H1 (cell line): ENCODE data around the gene KCTD21. TPM values are rescaled to one million over a fixed set of nuclear protein-coding genes. Genes with fewer than 3 reads are reported as not detected.

Experiments
- CTCF ChIA-PET: fragments of 300-600 bp; sonication (Branson Sonifier 250); formaldehyde crosslinking; loops from one replicate; lab custom pipeline; 2021; ENCODE audit not compliant: partially characterized antibody; lab: Charles Lee
- POLR2A ChIA-PET: fragments of 300-600 bp; sonication (Branson Sonifier 250); formaldehyde crosslinking; loops from one replicate; lab custom pipeline; 2021; ENCODE audit warnings: inconsistent platforms; ENCODE audit not compliant: partially characterized antibody; lab: Charles Lee
- DNase-seq, 2 experiments: peaks; one replicate each; pipeline versions ENCODE4 v3.0.0 to v3.0.0-alpha.2; 2010 to 2022; ENCODE audit warnings: low spot score in 2 of 2, low read depth in 1 of 2, mixed read lengths in 1 of 2
- FAIRE-seq: peaks from 2 replicates; lab custom pipeline; 2011; peaks lifted over from hg19 to GRCh38; lab: Jason Lieb, UNC
- H2AFZ ChIP-seq: 2 replicates; pipeline ENCODE4 v1.8.1; 2012; ENCODE audit warnings: low read length, inconsistent platforms
- H2AK5ac ChIP-seq: 2 replicates; pipeline ENCODE4 v1.6.1; 2013; ENCODE audit warnings: low read depth, low read length
- H2BK120ac ChIP-seq: replicated peaks from 2 replicates; pipeline ENCODE3; 2013; ENCODE audit warnings: low read depth, low read length, inconsistent platforms
- H2BK12ac ChIP-seq: 2 replicates; pipeline ENCODE4 v1.6.1; 2013; ENCODE audit warnings: low read depth, low read length
- H2BK15ac ChIP-seq: 2 replicates; pipeline ENCODE4 v1.6.1; 2013; ENCODE audit warnings: low read length
- H2BK20ac ChIP-seq: 2 replicates; pipeline ENCODE4 v1.6.1; 2013; ENCODE audit warnings: low read length
- H2BK5ac ChIP-seq: 2 replicates; pipeline ENCODE4 v1.6.1; 2013; ENCODE audit warnings: low read depth, low read length
- H3K14ac ChIP-seq: 2 replicates; pipeline ENCODE4 v1.6.1; 2013; ENCODE audit warnings: inconsistent platforms; ENCODE audit not compliant: insufficient read length
- H3K18ac ChIP-seq: 2 replicates; pipeline ENCODE4 v1.6.1; 2013; ENCODE audit warnings: low read length; ENCODE audit errors: extremely low read depth
- H3K23ac ChIP-seq: 2 replicates; pipeline ENCODE4 v1.6.1; 2013; ENCODE audit warnings: inconsistent platforms; ENCODE audit not compliant: insufficient read length
- H3K23me2 ChIP-seq: 2 replicates; pipeline ENCODE4 v1.6.1; 2013; ENCODE audit warnings: low read depth, low read length
- H3K27ac ChIP-seq: 2 replicates; pipeline ENCODE4 v1.6.1; 2011; ENCODE audit warnings: low read depth, low read length, inconsistent platforms
- H3K27me3 ChIP-seq, 4 experiments: replicated peaks in 1 of 4; 1 replicate in 1 of 4; 2 replicates in 3 of 4; pipeline versions ENCODE4 v1.6.1 to v1.8.1; 2011 to 2013; ENCODE audit warnings: low read length in 3 of 4, mild to moderate bottlenecking in 3 of 4, inconsistent platforms in 2 of 4, mixed read lengths in 2 of 4, moderate library complexity in 1 of 4; ENCODE audit not compliant: control insufficient read depth in 3 of 4, insufficient read depth in 3 of 4; ENCODE audit errors: extremely low read depth in 1 of 4
- H3K36me3 ChIP-seq, 4 experiments: 2 replicates each; pipeline versions ENCODE4 v1.6.1 to v1.8.1; 2011 to 2013; ENCODE audit warnings: mild to moderate bottlenecking in 4 of 4, low read length in 3 of 4, moderate library complexity in 2 of 4, control low read depth in 1 of 4, inconsistent platforms in 1 of 4; ENCODE audit not compliant: insufficient read depth in 4 of 4, control insufficient read depth in 2 of 4
- H3K4ac ChIP-seq: replicated peaks from 2 replicates; pipeline ENCODE3; 2013; ENCODE audit warnings: low read length, low read depth, mixed read lengths, inconsistent platforms; ENCODE audit not compliant: insufficient read length
- H3K4me1 ChIP-seq, 4 experiments: replicated peaks in 1 of 4; 1 replicate in 1 of 4; 2 replicates in 3 of 4; pipeline versions ENCODE4 v1.6.1 to v1.8.1; 2011 to 2013; ENCODE audit warnings: low read length in 3 of 4, inconsistent platforms in 2 of 4, mixed read lengths in 1 of 4; ENCODE audit not compliant: insufficient read depth in 4 of 4, control insufficient read depth in 3 of 4
- H3K4me2 ChIP-seq, 2 experiments: 2 replicates each; pipeline versions ENCODE4 v1.6.1 to v1.8.1; 2011 to 2013; ENCODE audit warnings: low read depth in 2 of 2, low read length in 2 of 2, control low read depth in 1 of 2, inconsistent platforms in 1 of 2, mild to moderate bottlenecking in 1 of 2; ENCODE audit not compliant: insufficient read depth in 1 of 2
- H3K4me3 ChIP-seq, 4 experiments: fragments of 200-600, 300-600 bp in 1 of 4; sonication (generic), shearing (Covaris generic), sonication (Bioruptor Twin) in 1 of 4; 2 replicates each; pipeline versions ENCODE4 v1.5.1 to v1.8.1; 2011 to 2016; ENCODE audit warnings: low read length in 4 of 4, low read depth in 3 of 4, control low read depth in 2 of 4, inconsistent platforms in 2 of 4, mild to moderate bottlenecking in 2 of 4, mixed read lengths in 1 of 4, moderate library complexity in 1 of 4; ENCODE audit not compliant: insufficient read depth in 2 of 4; ENCODE audit errors: extremely low read depth in 1 of 4
- H3K56ac ChIP-seq: replicated peaks from 2 replicates; pipeline ENCODE3; 2013; ENCODE audit warnings: low read depth, mild to moderate bottlenecking, mixed read lengths, low read length, inconsistent platforms; ENCODE audit not compliant: insufficient read length
- H3K79me1 ChIP-seq: 2 replicates; pipeline ENCODE4 v1.6.1; 2013; ENCODE audit warnings: low read depth, low read length, control low read depth
- H3K79me2 ChIP-seq, 2 experiments: 2 replicates each; pipeline versions ENCODE4 v1.6.1 to v1.8.1; 2012 to 2013; ENCODE audit warnings: low read length in 2 of 2, mild to moderate bottlenecking in 2 of 2, inconsistent platforms in 1 of 2; ENCODE audit not compliant: insufficient read depth in 2 of 2, control insufficient read depth in 1 of 2
- H3K9ac ChIP-seq, 4 experiments: replicated peaks in 1 of 4; 1 replicate in 1 of 4; 2 replicates in 3 of 4; pipeline versions ENCODE4 v1.6.1 to v1.8.1; 2011 to 2013; ENCODE audit warnings: low read depth in 3 of 4, low read length in 3 of 4, control low read depth in 2 of 4, mild to moderate bottlenecking in 2 of 4, moderate library complexity in 2 of 4, inconsistent platforms in 1 of 4; ENCODE audit errors: extremely low read depth in 1 of 4
- H3K9me3 ChIP-seq, 2 experiments: 2 replicates each; pipeline versions ENCODE4 v1.6.1 to v1.8.1; 2012 to 2013; ENCODE audit warnings: mild to moderate bottlenecking in 2 of 2, moderate library complexity in 2 of 2, control low read depth in 1 of 2, inconsistent platforms in 1 of 2, low read depth in 1 of 2, low read length in 1 of 2, mixed read lengths in 1 of 2; ENCODE audit not compliant: insufficient read depth in 2 of 2
- H4K20me1 ChIP-seq, 2 experiments: replicated peaks in 1 of 2; 2 replicates each; pipeline versions ENCODE3 to v1.8.1; 2011 to 2013; ENCODE audit warnings: inconsistent platforms in 2 of 2, low read length in 2 of 2, mild to moderate bottlenecking in 1 of 2; ENCODE audit not compliant: insufficient read depth in 2 of 2, control insufficient read depth in 1 of 2
- H4K5ac ChIP-seq: 2 replicates; pipeline ENCODE4 v1.6.1; 2013; ENCODE audit warnings: low read length, low read depth, mixed read lengths, inconsistent platforms; ENCODE audit not compliant: insufficient read length
- H4K8ac ChIP-seq: 2 replicates; pipeline ENCODE4 v1.8.0; 2013; ENCODE audit warnings: mild to moderate bottlenecking, moderate library complexity, low read length, inconsistent platforms; ENCODE audit not compliant: insufficient read depth; ENCODE audit errors: extremely low read depth
- H4K91ac ChIP-seq: replicated peaks from 2 replicates; pipeline ENCODE3; 2013; ENCODE audit warnings: low read length, mixed read lengths, inconsistent platforms; ENCODE audit not compliant: insufficient read length
- BACH1 ChIP-seq: IDR thresholded peaks from 2 replicates; pipeline ENCODE4 v1.6.1; 2012; ENCODE audit warnings: low read length, improper control_type of control experiment
- CEBPB ChIP-seq: IDR thresholded peaks from 2 replicates; pipeline ENCODE4 v1.6.1; 2012; ENCODE audit warnings: low read depth, low read length
- EP300 ChIP-seq, 2 experiments: IDR thresholded peaks; 1 replicate in 1 of 2; 2 replicates in 1 of 2; pipeline ENCODE4 v1.6.1; 2011 to 2012; ENCODE audit warnings: low read depth in 2 of 2, low read length in 2 of 2, mild to moderate bottlenecking in 2 of 2, borderline replicate concordance in 1 of 2, inconsistent platforms in 1 of 2, moderate library complexity in 1 of 2
- FOSL1 ChIP-seq: IDR thresholded peaks from 2 replicates; pipeline ENCODE4 v1.6.1; 2011; ENCODE audit warnings: mild to moderate bottlenecking, low read depth, low read length, moderate library complexity; ENCODE audit not compliant: insufficient read depth
- GABPA ChIP-seq: IDR thresholded peaks from 2 replicates; pipeline ENCODE4 v1.6.1; 2011; ENCODE audit warnings: mild to moderate bottlenecking, low read length, moderate library complexity, borderline replicate concordance; ENCODE audit not compliant: insufficient read depth
- HDAC6 ChIP-seq: IDR thresholded peaks from one replicate; pipeline ENCODE4 v1.7.1; 2012; ENCODE audit warnings: low read depth, mild to moderate bottlenecking, inconsistent platforms, low read length, moderate library complexity
- JUND ChIP-seq: IDR thresholded peaks from 2 replicates; pipeline ENCODE4 v1.6.1; 2011; ENCODE audit warnings: mild to moderate bottlenecking, improper control_type of control experiment, low read length
- MAFK ChIP-seq: IDR thresholded peaks from 2 replicates; pipeline ENCODE4 v1.6.1; 2012; ENCODE audit warnings: low read depth, mild to moderate bottlenecking, improper control_type of control experiment, low read length
- POLR2A ChIP-seq, 2 experiments: IDR thresholded peaks; 1 replicate in 1 of 2; 2 replicates in 1 of 2; pipeline ENCODE4 v1.6.1; 2011; ENCODE audit warnings: low read depth in 2 of 2, low read length in 2 of 2, mild to moderate bottlenecking in 2 of 2; ENCODE audit errors: control extremely low read depth in 1 of 2
- RFX5 ChIP-seq: IDR thresholded peaks from 2 replicates; pipeline ENCODE4 v1.6.1; 2011; ENCODE audit warnings: low read depth, low read length, improper control_type of control experiment, borderline replicate concordance
- SP1 ChIP-seq: IDR thresholded peaks from 2 replicates; pipeline ENCODE4 v1.6.1; 2011; ENCODE audit warnings: low read depth, low read length
- SP2 ChIP-seq: IDR thresholded peaks from 2 replicates; pipeline ENCODE4 v1.6.1; 2012; ENCODE audit warnings: mild to moderate bottlenecking, low read length, inconsistent platforms
- TAF1 ChIP-seq: IDR thresholded peaks from 2 replicates; pipeline ENCODE4 v1.6.1; 2011; ENCODE audit warnings: mild to moderate bottlenecking, low read depth, low read length
- TEAD4 ChIP-seq: IDR thresholded peaks from 2 replicates; pipeline ENCODE4 v1.6.1; 2012; ENCODE audit warnings: low read depth, low read length, inconsistent platforms, mixed read lengths
- WGBS, 2 experiments: shearing (Covaris generic) in 1 of 2; methylation state at CpG; one replicate each; pipeline versions ENCODE4 v1.1.6 to v1.1.7; 2013 to 2015; ENCODE audit warnings: low lambda C conversion rate in 2 of 2, mixed read lengths in 2 of 2, inconsistent platforms in 1 of 2, low coverage in 1 of 2, missing lambda C conversion rate in 1 of 2; ENCODE audit not compliant: insufficient replicate concordance in 2 of 2, insufficient coverage in 1 of 2, insufficient read length in 1 of 2; ENCODE audit errors: extremely low coverage in 1 of 2, missing lambda C conversion rate in 1 of 2; 5-methylcytosine and 5-hydroxymethylcytosine counted together
- polyA plus RNA-seq, 7 experiments: library from polyadenylated mRNA; depleted of rRNA in 3 of 7; stranded (reverse) in 5 of 7; unstranded in 2 of 7; fragments of >200 nt in 5 of 7; fragments of 200-250 nt in 2 of 7; gene quantifications; 1 replicate in 5 of 7; 2 replicates in 1 of 7; 4 replicates in 1 of 7; pipeline versions ENCODE4 v1.2.1 to v1.2.3, GENCODE V29; 2011 to 2013; ENCODE audit warnings: missing spikeins in 2 of 7, mixed read lengths in 2 of 7
- total RNA-seq: library from RNA; stranded (reverse); fragmentation: NEBNext Ultra II Directional; extraction: Animal tissue kit (Norgen Biotek cat#: 25700); gene quantifications from 2 replicates; pipeline ENCODE4 v1.2.1, GENCODE V29; 2021

KCTD21 gene
- total and polyA plus RNA-seq, 2 of the 8 experiments (the other 6 are each of a cell fraction or from before 2014, with no cell fraction given), result 3.2 to 4.1 TPM

DNA sequence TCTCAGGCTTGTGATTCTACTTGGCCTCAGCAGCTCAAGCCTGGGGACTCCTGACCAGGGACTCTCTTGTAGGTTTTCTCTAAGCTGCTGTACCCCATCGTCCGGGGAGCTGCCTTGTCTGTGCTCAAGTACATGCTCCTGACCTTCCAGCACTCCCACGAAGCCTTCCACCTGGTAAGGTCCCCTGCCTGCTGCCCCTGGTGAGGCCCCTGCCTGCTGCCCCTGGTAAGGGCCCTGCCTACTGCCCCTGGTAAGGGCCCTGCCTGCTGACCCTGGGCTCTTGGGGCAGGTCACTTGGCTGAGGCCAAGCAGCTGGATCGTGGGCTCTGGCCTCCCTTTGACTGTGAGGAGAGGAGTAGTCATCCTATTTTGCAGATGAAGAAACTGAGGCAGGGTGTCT, 11.6 kb upstream of the KCTD21 start:
- no peak overlapping the region for H3K4ac ChIP-seq
- H2AFZ ChIP-seq, result no peak overlapping the region
- H3K4me3 ChIP-seq, result no peak overlapping the region
- no peak overlapping the region for H2BK20ac ChIP-seq
- no peaks in the 10 kb centered on the region for H3K9me3 ChIP-seq
- H4K91ac ChIP-seq, result no peak overlapping the region
- H4K5ac ChIP-seq, result no peak overlapping the region
- ChIA-PET POLR2A (interaction anchor here (1.3 to 4.2 kb wide), 2 partner anchors 11 to 12 kb away, joined by 3 to 16 read pairs; partner anchors contain the start of genes KCTD21 and USP35), CTCF (interaction anchor here (0.7 kb wide), 1 partner anchor 365 kb away, joined by 3 read pairs; no protein-coding TSS in a partner anchor)
- peaks cover 0 to 4% of the 10 kb centered on the region in 2 experiments for H4K20me1 ChIP-seq
- no peak overlapping the region for H2BK15ac ChIP-seq
- no peak for FAIRE-seq
- TF ChIP-seq SP1 (no peak), JUND (no peak), TAF1 (no peak), RFX5 (no peak), EP300 (IDR thresholded peaks at IDR 0.05; ENCODE audit: borderline replicate concordance in 1 of 2, low read depth in 2 of 2, low read length in 2 of 2) (no peak), SP2 (no peak), GABPA (no peak), MAFK (no peak), HDAC6 (no peak), FOSL1 (no peak), POLR2A (IDR thresholded peaks at IDR 0.05; ENCODE audit: control extremely low read depth in 1 of 2, low read depth in 2 of 2, low read length in 2 of 2) (no peak), TEAD4 (no peak), CEBPB (no peak), BACH1 (no peak)
- H3K56ac ChIP-seq, result no peak overlapping the region
- H3K79me1 ChIP-seq, result no peaks in the 10 kb centered on the region
- no peaks in the 10 kb centered on the region for H3K79me2 ChIP-seq
- WGBS, 2 experiments, result 91% methylated on average over 4 of the region's 4 CpGs; no CpG with 5 or more reads in 1 of the 2 experiments
- H3K14ac ChIP-seq, result no peak overlapping the region
- no peaks in the 10 kb centered on the region for H3K27me3 ChIP-seq
- H4K8ac ChIP-seq, result no peak overlapping the region; the same call in 1 of the 2 replicates
- H3K18ac ChIP-seq, result no peak overlapping the region
- no peak overlapping the region for H2BK5ac ChIP-seq
- no peak overlapping the region for H2AK5ac ChIP-seq
- no peak overlapping the region for H3K27ac ChIP-seq
- H3K4me1 ChIP-seq, result no peaks in the 10 kb centered on the region
- no peaks in the 10 kb centered on the region for H3K36me3 ChIP-seq
- H2BK120ac ChIP-seq, result no peak overlapping the region
- H3K23ac ChIP-seq, result no peak overlapping the region
- H2BK12ac ChIP-seq, result no peak overlapping the region
- H3K4me2 ChIP-seq, result no peak overlapping the region
- H3K9ac ChIP-seq, result no peak overlapping the region
- DNase-seq, result no peak
- H3K23me2 ChIP-seq, result no peaks in the 10 kb centered on the region
